HepG2 (cell line): ENCODE data around the gene MAGEA8.

Experiments
- ASH2L ChIP-seq: fragments of 300-600, 200-600 bp; sonication (generic); IDR thresholded peaks from 2 replicates; pipeline ENCODE4 v1.7.0; 2017; ENCODE audit warnings: low read depth, mild to moderate bottlenecking, moderate library complexity, mixed read lengths, low read length; ENCODE audit not compliant: insufficient read length
- FOXM1 ChIP-seq: sonication (generic); formaldehyde crosslinking; IDR thresholded peaks from 2 replicates; pipeline ENCODE4 v1.5.0; 2020; ENCODE audit warnings: missing genetic modification reagents
- JUNB ChIP-seq: sonication (generic); formaldehyde crosslinking; IDR thresholded peaks from 2 replicates; pipeline ENCODE4 v1.8.0; 2022; ENCODE audit warnings: missing genetic modification reagents, mild to moderate bottlenecking, borderline replicate concordance
- RAD21 ChIP-seq: fragments of 450-650 bp; formaldehyde crosslinking; IDR thresholded peaks from 2 replicates; pipeline ENCODE4 v1.5.0; 2020; ENCODE audit warnings: mild to moderate bottlenecking
- SIN3A ChIP-seq: IDR thresholded peaks from 2 replicates; pipeline ENCODE4 v1.6.1; 2011; ENCODE audit warnings: low read depth, mild to moderate bottlenecking, control low read depth, low read length, borderline replicate concordance
- SPEN ChIP-seq: sonication (generic); formaldehyde crosslinking; IDR thresholded peaks from 2 replicates; pipeline ENCODE4 v1.5.1; 2020; ENCODE audit warnings: low read depth, mild to moderate bottlenecking, missing genetic modification reagents
- TF ChIP-seq, protein P1 (sequence below): sonication (generic); formaldehyde crosslinking; IDR thresholded peaks from 2 replicates; pipeline ENCODE4 v1.8.1; 2023; ENCODE audit warnings: mild to moderate bottlenecking, moderate library complexity, missing genetic modification reagents
- TF ChIP-seq, protein P2 (sequence below): sonication (generic); formaldehyde crosslinking; conservative IDR thresholded peaks from 2 replicates; pipeline ENCODE4 v1.5.0; 2020; ENCODE audit warnings: missing genetic modification reagents
- TF ChIP-seq, protein P3 (sequence below): sonication (generic); formaldehyde crosslinking; IDR thresholded peaks from 2 replicates; pipeline ENCODE4 v1.5.0; 2020; ENCODE audit warnings: mild to moderate bottlenecking, missing genetic modification reagents, moderate library complexity

DNA sequence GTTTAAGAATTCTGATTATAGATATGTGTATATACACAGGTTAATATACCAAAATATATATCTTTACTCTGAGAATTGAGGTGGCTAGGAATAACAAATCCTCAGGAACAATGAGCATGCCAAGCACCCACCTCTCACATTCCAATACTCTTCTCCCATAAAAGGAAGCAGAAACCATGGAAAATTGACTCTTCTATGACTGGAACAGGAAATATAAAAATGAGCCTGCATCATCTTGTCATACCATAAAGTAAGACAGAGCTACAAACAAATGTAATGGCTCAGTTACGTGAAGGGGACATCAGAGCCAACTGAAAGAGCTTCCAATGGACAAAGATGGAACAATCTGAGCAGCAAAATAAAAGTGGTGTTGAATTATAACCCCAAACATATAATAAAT, 3.8 kb upstream of the MAGEA8 start:
- TF ChIP-seq FOXM1 (CRISPR knock-in tag) (no peak), SPEN (CRISPR knock-in tag) (no peak), RAD21 (CRISPR knock-in tag) (no peak), JUNB (no peak), SIN3A (no peak), ASH2L (no peak)
- TF ChIP-seq, protein P1, sequence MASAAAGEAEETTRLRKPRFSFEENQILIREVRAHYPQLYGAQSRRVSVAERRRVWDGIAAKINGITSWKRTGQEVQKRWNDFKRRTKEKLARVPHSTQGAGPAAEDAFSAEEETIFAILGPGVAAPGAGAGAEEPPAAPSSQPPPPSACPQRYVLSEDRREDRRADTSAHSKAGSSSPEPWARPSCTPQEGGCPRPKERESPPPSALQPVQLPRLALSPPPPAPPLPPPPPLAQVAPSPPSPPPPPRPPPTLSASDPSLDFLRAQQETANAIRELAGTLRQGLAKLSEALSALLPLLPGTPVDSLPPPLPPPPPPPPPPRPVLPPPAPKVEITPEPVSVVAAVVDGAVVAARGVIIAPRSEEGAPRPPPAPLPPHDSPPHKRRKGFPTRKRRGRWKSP = no peak
- TF ChIP-seq, protein P2, sequence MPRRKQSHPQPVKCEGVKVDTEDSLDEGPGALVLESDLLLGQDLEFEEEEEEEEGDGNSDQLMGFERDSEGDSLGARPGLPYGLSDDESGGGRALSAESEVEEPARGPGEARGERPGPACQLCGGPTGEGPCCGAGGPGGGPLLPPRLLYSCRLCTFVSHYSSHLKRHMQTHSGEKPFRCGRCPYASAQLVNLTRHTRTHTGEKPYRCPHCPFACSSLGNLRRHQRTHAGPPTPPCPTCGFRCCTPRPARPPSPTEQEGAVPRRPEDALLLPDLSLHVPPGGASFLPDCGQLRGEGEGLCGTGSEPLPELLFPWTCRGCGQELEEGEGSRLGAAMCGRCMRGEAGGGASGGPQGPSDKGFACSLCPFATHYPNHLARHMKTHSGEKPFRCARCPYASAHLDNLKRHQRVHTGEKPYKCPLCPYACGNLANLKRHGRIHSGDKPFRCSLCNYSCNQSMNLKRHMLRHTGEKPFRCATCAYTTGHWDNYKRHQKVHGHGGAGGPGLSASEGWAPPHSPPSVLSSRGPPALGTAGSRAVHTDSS = no peak
- TF ChIP-seq, protein P3, sequence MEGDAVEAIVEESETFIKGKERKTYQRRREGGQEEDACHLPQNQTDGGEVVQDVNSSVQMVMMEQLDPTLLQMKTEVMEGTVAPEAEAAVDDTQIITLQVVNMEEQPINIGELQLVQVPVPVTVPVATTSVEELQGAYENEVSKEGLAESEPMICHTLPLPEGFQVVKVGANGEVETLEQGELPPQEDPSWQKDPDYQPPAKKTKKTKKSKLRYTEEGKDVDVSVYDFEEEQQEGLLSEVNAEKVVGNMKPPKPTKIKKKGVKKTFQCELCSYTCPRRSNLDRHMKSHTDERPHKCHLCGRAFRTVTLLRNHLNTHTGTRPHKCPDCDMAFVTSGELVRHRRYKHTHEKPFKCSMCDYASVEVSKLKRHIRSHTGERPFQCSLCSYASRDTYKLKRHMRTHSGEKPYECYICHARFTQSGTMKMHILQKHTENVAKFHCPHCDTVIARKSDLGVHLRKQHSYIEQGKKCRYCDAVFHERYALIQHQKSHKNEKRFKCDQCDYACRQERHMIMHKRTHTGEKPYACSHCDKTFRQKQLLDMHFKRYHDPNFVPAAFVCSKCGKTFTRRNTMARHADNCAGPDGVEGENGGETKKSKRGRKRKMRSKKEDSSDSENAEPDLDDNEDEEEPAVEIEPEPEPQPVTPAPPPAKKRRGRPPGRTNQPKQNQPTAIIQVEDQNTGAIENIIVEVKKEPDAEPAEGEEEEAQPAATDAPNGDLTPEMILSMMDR (CRISPR knock-in tag) = no peak
